Activated CD8-positive, alpha-beta memory T cell treated with anti-CD3 and anti-CD28 coated beads for 1 hour (primary cell): ENCODE measurements around the gene DDA1.
"Not testable (repeated sequence)": the region's sequence is repeated elsewhere in the genome, so short reads cannot be mapped to it uniquely, and the experiment has no call there.

Experiments
- DNase-seq, 2 donors: peaks; one replicate each; pipeline ENCODE4 v3.0.0-alpha.2; 2020; ENCODE audit warnings: low read depth in 1 of 2; ENCODE audit errors: extremely low read depth in 1 of 2

The DDA1 gene

DNA sequence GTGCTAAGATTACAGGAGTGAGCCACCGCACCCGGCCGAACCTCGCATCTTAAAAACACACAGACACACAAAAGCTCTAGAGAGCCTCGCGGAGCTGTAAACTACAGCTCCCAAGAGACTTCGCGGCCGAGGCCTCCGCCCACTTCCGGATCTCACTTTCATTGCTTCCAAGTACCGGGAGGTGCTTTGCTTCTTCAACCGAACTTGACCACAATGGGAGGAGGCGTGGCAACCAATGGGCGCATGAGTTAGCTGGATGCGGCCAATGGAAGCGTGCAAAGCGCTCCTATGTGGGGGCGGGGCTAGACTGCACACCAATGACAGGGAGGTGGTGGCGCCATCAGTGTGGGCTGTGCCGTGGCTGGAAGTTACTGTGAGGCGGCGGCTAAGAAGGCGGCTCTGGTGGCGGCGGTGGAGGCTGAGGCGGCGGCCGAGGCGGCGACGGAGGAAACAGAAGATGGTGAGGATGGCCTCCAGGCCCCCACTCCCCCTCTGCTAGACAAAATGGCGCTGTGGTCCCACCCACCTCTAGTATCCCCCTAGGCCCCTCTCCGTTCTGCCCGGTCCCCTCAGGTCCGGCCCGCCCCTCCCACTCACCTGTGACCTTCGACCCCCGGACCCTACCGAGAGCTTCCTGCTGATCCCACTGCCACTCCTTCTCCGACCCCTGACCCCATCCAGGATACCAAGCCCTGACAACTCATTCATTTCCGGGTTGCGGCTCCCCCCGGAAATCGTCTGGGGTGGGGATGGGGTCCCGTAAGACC is at the start of gene DDA1:
TSS of gene DDA1 (plus strand) at position 366 of the 767 bp plus-strand sequence. CDS start at position 458, 92 bp downstream.
- peak; percentile 95 to 98 for DNase-seq

GRCh38 chr19:17259934-17260333 is 49.4 kb upstream of the DDA1 start:
- DNase-seq = no peak

GRCh38 chr19:17260842-17261325 is 48.5 kb upstream of the DDA1 start:
- DNase-seq = peak; percentile 73 to 82

DNA sequence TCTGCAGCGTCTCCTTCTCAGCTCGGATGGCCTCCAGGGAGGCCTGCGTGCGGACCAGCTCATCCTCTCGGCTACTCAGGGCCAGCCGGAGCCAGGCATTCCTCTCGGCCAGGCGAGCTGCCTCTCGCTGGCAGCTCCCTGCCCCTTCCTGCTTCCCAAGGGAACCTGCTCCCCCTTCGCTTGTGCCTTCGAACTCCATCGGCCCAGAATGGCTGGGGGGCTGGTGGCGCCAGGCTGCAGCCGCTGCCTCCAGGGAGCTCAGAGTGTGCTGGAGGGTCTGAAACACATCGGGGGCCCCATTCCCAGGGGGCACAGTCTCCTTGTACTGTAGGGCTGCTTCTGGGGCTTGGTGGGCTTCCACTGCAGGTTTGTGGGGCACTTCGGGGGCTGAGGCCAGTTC is 46.8 kb upstream of the DDA1 start:
- DNase-seq = no peak

- no peak for DNase-seq
These were observed 45.4 kb upstream of the DDA1 start for GRCh38 chr19:17263712-17264640.

DNA sequence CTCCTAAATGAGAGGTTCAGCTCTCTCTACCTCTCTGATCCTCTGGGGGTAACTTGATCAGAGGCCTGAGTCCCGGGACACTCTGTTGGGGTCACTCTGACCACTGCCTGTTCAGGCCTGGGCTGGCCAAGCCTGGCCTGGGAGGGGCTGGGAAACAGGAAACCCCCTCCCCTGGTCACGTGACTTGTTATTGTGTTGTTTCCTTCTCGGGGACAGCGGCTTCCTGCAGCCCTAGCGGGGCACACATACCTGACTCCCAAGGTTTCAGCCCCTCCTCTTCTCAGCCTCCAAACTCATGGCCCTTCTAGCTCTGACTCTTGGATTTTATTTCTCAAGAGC is 44.8 kb upstream of the DDA1 start, which contains the start of gene USHBP1:
TSS of gene USHBP1 (minus strand) at position 105 of the 339 bp plus-strand sequence. CDS start 446 bp downstream, outside the sequence.
- DNase-seq = no peak

DNA sequence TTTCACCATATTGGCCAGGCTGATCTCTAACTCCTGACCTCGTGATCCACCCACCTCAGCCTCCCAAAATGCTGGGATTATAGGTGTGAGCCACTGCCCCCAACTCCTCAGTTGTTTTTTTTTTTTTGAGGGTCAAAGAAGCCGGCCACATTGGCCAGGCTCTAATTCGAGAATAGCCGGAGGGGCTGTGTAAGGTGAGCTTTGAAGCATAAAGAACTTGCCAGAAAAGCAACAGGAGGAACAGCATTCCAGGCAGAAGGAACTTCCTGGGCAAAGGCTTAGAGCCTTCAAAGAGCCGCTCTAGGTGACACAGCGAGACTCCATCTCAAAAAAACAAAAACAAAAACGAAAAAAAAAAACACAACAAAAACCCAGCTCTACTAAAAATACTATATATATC is 43.3 kb upstream of the DDA1 start:
- no peak for DNase-seq

- no peak for DNase-seq
These were observed 42.8 kb upstream of the DDA1 start for GRCh38 chr19:17266589-17266974.

DNA sequence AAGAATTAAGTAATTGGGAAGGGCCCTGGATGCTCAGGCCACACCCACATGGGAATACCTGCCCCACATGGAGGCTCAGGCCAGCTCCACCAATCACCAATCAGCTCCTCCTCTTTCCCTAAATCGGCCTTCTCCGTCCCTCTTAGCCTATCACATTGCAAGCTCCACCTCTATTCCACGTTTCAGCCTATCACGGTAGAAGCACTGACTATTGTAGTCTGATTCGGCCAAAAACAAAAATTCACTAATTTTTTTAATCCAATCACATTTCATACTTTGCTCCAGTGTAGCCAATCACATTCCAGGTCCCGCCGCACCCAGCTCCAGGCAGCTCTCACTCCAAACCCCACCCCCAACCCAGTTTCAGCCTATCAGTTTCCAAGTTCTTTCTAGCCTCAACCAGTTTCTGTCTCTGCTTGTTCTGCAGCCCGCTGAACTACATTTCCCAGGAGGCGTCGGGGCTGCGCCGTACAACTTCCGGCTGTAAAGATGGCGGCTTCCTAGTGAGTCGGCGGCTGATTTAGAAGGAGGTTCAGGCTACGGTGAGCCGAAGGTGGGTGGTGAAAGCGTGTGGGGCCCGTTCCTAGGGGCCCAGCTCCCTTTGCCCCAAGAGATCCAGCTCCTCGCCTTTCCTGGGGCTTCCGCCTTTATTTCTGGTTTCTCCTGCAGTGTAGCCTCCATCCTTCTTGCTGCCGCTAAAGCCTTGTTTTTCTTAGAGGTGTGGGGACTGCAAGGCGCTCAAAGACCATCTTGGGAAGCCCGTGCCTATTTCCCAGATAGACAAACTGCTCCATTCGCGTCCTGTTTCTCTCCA is 42.2 kb upstream of the DDA1 start, which contains the start of gene BABAM1:
TSS of gene BABAM1 (plus strand) at position 469 of the 814 bp plus-strand sequence. CDS start 1,364 bp downstream, outside the sequence.
- DNase-seq = peak; percentile 78 to 87

DNA sequence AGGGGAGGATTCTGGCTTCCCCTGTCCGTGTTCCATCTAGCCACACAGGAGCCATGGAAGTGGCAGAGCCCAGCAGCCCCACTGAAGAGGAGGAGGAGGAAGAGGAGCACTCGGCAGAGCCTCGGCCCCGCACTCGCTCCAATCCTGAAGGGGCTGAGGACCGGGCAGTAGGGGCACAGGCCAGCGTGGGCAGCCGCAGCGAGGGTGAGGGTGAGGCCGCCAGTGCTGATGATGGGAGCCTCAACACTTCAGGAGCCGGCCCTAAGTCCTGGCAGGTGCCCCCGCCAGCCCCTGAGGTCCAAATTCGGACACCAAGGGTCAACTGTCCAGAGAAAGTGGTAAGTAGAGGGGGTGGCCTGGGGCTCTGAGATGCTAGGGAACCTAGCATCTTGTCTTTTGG is 40.6 kb upstream of the DDA1 start:
- no peak for DNase-seq

DNA sequence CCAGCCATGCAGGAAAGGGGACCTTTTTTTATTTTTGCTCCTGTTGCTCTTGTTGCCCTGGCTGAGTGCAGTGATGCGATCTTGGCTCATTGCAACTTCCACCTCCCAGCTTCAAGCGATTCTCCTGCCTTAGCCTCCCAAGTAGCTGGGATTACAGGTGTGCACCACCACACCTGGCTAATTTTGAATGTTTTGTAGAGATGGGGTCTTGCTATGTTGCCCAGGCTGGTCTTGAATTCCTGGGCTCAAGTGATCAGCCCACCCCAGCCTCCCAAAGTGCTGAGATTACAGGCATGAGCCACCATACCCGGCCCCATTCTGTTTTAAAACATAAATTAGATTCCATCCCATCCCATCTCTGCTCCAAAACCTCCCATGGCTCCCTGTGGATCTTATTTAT is 34.5 kb upstream of the DDA1 start:
- DNase-seq = not testable (repeated sequence)

DNA sequence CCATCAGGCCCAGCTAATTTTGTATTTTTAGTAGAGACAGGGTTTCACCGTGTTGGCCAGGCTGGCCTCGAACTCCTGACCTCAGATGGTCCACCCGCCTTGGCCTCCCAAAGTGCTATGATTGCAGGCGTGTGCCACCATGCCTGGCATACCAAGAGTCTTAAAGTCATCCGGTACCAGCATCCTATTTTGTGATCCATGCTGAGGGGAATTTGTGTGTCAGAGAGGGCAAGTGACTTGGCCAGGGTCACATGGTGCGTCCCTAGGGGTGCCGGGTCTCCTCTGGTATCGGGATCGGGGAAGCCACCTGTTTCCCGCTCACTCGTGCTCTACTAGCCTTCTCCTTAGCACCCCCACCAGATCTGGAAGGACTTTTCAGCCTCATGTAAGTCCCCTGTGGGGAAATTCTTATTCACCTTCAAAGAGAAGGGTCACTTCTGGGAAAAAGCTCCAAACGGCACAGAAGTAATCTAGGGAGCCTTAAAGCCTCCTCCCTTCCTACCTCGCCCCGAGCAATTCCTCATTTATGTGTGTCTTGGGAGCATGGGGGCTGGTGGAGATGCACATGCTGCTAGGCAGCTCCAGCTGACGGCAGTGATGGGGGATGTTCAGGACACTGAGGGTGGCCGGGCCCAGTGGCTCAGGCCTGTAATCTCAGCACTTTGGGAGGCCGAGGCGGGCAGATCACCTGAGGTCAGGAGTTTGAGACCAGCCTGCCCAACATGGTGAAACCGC is 33.8 kb upstream of the DDA1 start:
- no peak for DNase-seq

GRCh38 chr19:17279436-17279835 is 29.9 kb upstream of the DDA1 start:
- DNase-seq = no peak

- no peak for DNase-seq
These were observed 27.7 kb upstream of the DDA1 start, which contains the start of gene ANKLE1 for GRCh38 chr19:17281391-17282304. Gene ANKLE1, plus strand, starts transcription at chr19:17281901. Its CDS starts 20 bp downstream, at chr19:17281921.

DNA sequence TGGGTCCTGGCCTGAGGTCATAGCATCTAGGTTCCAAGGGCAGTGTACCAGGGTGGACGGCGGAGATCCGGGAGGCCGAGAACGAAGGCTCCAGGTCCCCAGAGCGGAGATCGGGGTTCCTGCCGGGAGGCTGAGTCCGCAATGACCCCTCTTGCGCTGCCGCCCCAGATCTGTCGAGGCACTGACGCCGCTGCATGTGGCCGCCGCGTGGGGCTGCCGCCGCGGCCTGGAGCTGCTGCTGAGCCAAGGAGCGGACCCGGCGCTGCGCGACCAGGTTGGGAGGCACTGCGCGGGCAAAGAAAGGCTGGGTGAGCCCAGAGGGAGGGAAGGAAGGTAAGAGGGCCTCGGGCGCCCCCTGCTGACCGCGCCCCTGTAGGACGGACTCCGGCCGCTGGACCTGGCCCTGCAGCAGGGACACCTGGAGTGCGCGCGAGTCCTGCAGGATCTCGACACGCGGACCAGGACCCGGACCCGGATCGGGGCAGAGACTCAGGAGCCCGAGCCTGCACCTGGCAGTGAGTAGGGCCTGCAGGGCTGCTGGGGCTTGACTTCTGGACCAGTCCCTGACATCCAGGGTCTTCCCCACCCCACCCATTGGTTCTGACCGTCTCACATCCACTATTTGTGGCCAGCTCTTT is 26.8 kb upstream of the DDA1 start:
- peak; percentile 40 to 68 for DNase-seq

DNA sequence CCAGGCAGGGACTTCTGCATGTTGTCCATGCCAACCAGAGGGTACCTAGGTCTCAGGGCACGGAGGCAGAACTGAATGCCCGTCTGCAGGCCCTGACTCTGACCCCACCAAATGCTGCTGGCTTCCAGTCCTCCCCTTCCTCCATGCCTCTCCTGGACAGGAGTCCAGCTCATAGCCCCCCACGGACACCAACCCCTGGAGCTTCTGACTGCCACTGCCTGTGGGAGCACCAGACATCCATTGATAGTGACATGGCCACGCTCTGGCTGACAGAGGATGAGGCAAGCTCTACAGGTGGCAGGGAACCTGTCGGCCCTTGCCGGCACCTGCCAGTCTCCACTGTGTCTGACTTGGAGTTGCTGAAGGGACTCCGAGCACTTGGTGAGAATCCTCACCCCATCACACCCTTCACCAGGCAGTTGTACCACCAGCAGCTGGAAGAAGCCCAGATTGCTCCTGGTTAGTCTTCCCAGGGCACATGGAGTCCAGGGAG is 25.8 kb upstream of the DDA1 start:
- DNase-seq = no peak

DNA sequence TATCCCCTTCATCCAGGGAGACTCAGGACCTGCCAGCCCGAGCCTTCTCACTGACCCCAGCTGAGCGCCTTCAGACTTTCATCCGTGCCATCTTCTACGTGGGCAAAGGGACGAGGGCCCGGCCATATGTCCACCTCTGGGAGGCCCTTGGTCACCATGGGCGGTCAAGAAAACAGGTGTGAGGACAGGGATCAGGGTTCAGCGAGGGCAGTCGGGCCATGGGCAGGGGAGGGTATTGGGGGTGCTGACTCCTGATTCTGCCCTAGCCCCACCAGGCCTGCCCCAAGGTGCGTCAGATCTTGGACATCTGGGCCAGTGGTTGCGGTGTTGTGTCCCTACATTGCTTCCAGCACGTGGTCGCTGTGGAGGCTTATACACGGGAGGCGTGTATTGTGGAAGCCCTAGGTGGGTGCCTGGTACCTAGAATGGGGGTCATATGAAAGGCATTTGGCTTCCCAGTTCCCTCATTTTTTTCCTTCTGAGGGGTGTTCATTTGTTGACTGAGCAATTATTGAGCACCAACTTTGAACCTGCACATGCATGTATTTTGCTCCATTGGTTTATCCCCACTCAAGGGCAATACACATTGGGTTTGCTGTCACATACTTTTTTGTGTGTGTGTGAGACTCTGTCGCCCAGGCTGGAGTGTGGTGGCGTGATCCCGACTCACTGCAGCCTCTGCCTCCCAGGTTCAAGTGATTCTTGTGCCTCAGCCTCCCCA is 23.8 kb upstream of the DDA1 start:
- DNase-seq = no peak

DNA sequence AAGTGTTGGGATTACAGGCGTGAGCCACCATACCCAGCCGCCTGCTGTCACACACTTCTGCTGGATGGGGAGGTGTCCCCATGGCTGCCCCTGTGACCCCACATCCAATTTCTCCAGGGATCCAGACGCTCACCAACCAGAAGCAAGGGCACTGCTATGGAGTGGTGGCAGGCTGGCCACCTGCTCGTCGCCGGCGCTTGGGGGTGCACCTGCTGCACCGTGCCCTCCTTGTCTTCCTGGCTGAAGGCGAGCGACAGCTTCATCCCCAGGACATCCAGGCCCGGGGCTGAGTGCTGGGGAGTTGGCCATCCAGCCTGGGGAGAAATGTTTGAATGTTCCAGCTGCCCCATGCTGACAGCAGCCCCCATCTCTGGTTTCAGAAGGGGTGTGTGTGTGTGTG is 23.1 kb upstream of the DDA1 start:
- no peak for DNase-seq
